COR-L47 (cell line): ENCODE results near the gene LRRC75A.
"Not testable (repeated sequence)": the region's sequence is repeated elsewhere in the genome, so short reads cannot be mapped to it uniquely, and the experiment has no call there.

Experiments used
- DNase-seq: peaks from one replicate; lab custom pipeline; 2025; lab: John Stamatoyannopoulos, UW

LRRC75A gene

DNA sequence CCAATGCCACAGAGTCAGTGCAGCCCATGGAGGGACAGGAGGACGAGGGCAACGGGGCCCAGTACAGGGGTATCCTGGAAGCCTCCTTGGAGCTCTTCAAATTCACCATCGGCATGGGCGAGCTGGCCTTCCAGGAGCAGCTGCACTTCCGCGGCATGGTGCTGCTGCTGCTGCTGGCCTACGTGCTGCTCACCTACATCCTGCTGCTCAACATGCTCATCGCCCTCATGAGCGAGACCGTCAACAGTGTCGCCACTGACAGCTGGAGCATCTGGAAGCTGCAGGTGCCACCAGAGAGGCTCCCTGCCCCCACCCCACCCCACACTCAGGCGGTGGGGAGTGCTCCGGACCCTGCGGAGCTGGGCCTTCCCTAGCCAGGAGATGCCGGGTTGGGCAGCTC is 60.0 kb downstream of the LRRC75A start:
- no peak for DNase-seq

- no peak for DNase-seq
These were observed 61.3 kb downstream of the LRRC75A start for GRCh38 chr17:16430650-16431049.

GRCh38 chr17:16429083-16429482 is 62.9 kb downstream of the LRRC75A start:
- no peak for DNase-seq

- no peak for DNase-seq
These were observed 63.7 kb downstream of the LRRC75A start for GRCh38 chr17:16428098-16428882.

- DNase-seq, result no peak
These were observed 65.0 kb downstream of the LRRC75A start for GRCh38 chr17:16427020-16427419.

- no peak for DNase-seq
These were observed 66.0 kb downstream of the LRRC75A start for GRCh38 chr17:16425698-16426659.

DNA sequence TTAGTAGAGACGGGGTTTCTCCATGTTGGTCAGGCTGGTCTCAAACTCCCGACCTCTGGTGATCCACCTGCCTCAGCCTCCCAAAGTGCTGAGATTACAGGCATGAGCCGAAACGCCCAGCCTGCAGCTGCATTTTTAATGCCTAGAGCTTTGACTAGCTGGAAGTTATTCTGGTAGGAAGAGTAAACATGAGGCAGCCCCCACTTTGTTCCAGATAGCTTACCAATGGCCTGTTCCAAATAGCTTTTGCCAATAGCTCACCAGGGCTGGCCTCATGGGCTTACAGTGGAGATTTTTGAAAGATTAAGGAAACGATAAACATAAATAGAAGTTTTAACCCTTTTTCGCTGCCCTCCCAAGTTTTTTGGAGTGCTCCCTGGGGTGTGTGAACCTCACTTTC is 66.8 kb downstream of the LRRC75A start:
- no peak for DNase-seq

- DNase-seq, result no peak
These were observed 68.6 kb downstream of the LRRC75A start for GRCh38 chr17:16423226-16423872.

- no peak for DNase-seq
These were observed 69.6 kb downstream of the LRRC75A start for GRCh38 chr17:16422416-16422815.

DNA sequence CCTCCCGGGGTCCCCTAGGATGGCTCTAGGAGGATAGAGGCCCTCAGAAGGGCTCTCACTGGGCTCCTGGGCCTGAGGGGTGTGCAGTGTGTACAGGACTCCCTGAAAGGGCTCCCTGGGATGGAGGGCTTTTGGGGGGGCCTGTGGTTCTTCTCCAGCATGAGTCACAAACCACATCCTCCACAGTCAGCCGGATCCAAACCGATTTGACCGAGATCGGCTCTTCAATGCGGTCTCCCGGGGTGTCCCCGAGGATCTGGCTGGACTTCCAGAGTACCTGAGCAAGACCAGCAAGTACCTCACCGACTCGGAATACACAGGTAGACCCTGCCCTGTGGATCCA is 72.1 kb downstream of the LRRC75A start:
- DNase-seq, result no peak

GRCh38 chr17:16419074-16419928 is 72.7 kb downstream of the LRRC75A start:
- no peak for DNase-seq

GRCh38 chr17:16418685-16419068 is 73.3 kb downstream of the LRRC75A start:
- no peak for DNase-seq

DNA sequence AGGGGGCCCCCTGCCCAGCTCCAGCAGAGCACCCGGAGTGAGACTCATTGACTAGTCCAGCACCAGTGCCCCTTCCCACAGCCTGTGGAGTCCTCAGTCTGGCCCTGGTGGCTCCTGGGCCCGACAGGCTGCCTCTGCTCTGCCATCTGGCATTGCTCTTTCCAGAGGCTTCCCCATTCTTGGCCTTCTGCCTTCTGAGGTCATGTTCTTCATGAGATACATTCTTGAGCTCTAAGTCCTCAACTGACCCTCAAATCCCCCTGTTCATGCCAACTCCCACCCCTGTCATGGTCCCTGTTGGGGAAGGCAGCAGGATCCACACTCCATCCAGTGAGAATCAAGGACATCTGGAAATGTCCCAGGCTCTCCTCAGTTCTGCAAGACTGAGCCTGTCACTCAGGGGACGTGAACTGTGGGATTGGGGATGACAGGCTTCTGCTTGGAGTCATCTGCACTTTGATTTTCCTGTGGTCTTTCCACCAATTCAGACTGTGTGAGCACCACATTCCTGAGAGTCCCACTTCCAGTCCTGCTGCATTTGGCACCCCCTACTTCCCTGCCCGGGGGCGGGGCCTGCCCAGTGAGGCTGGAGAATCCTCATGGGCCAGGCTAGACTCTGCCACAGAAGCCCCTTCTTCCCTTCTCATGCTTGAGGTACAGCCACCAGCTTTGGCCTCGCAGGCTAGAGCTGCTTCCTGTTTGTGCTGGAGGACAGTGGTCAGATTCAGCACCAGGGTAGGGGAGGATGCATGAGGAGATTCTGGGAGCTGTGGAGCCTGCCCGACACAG is 73.9 kb downstream of the LRRC75A start:
- no peak for DNase-seq

DNA sequence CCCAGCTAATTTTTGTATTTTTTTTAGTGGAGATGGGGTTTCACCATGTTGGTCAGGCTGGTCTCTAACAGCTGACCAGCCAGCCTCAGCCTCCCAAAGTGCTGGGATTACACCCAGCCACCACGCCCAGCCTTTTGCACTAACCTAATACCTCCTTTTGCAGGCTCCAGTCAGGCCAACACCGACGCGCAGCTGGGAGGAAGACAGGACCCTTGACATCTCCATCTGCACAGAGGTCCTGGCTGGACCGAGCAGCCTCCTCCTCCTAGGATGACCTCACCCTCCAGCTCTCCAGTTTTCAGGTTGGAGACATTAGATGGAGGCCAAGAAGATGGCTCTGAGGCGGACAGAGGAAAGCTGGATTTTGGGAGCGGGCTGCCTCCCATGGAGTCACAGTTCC is 74.6 kb downstream of the LRRC75A start:
- no peak for DNase-seq

GRCh38 chr17:16415031-16415924 is 76.7 kb downstream of the LRRC75A start, which contains the start of gene TRPV2:
Gene TRPV2 (plus strand): TSS chr17:16415571. CDS start chr17:16417669, 2,098 bp downstream.
- no peak for DNase-seq

DNA sequence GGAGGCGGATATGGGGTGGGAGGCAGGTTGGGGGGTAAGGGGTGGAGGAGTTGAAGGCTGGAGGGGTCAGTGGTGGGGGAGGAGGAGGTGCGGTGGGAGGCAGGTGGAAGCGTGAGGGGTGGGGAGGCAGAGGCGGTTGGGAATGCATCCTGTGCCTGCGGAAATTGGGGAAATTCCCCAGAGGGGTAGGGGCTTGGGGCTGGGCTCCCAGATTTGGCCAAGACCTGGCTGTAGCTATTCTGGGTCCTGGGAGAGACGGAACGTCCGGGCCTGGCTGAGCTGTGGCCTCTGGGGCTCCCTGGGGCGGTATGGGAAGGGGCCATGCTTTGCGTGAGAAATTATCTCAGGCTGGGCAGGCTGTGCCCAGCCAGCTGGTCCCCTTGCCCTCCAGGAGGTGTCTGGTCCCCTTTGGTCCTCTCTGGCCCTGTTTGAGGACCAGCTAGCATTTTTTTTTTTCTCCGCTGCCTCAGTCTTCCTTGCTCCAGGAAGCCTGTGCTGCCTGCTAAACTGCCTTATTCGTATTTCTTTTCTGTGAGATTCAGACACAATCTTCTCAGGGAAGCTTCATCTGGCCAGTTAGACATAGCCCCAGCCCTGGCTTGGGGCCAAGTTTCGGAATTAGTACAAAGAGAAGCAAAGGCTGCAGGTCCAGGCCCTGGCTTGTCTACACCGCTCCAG is 83.9 kb downstream of the LRRC75A start:
- peak; percentile 16 for DNase-seq

GRCh38 chr17:16406742-16407674 is 85.0 kb downstream of the LRRC75A start:
- DNase-seq, result no peak

DNA sequence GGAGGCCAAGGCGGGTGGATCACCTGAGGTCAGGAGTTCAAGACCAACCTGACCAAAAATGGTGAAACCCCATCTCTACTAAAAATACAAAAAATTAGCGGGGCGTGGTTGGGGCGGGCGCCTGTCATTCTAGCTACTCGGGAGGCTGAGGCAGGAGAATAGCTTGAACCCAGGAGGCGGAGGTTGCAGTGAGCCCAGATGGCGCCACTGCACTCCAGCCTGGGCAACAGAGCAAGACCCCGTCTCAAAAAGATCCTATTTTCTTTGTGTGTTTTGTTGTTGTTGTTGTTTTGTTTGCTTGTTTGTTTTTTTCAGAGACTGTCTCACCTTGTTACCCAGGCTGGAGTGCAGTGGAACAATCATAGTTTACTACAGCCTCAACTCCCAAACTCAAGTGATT is 88.1 kb downstream of the LRRC75A start:
- DNase-seq, result not testable (repeated sequence)
